IMR-90 (cell line): ENCODE data around the gene APCDD1.

Experiments
- BHLHE40 ChIP-seq: fragments of 150-350 bp; IDR thresholded peaks from 2 replicates; pipeline ENCODE4 v1.6.1; 2016; ENCODE audit warnings: mild to moderate bottlenecking, low read depth, low read length
- CEBPB ChIP-seq: IDR thresholded peaks from 2 replicates; pipeline ENCODE4 v1.6.1; 2012; ENCODE audit warnings: low read depth, low read length, improper control_type of control experiment
- CTCF ChIP-seq: conservative IDR thresholded peaks from 2 replicates; pipeline ENCODE4 v1.5.1; 2012; ENCODE audit warnings: mild to moderate bottlenecking, low read depth, low read length, improper control_type of control experiment
- ELK1 ChIP-seq: fragments of 150-350 bp; IDR thresholded peaks from 2 replicates; pipeline ENCODE4 v1.6.1; 2016; ENCODE audit warnings: low read depth, mild to moderate bottlenecking, low read length, moderate library complexity, borderline replicate concordance
- MAZ ChIP-seq: IDR thresholded peaks from 2 replicates; pipeline ENCODE4 v1.6.1; 2012; ENCODE audit warnings: low read depth, mild to moderate bottlenecking, low read length, improper control_type of control experiment, moderate library complexity, borderline replicate concordance
- MXI1 ChIP-seq: IDR thresholded peaks from 2 replicates; pipeline ENCODE4 v1.6.1; 2012; ENCODE audit warnings: low read depth, mild to moderate bottlenecking, low read length, moderate library complexity, borderline replicate concordance
- POLR2A ChIP-seq: IDR thresholded peaks from 2 replicates; pipeline ENCODE4 v1.6.1; 2012; ENCODE audit warnings: mild to moderate bottlenecking, low read depth, low read length
- RAD21 ChIP-seq: IDR thresholded peaks from 2 replicates; pipeline ENCODE4 v1.6.1; 2012; ENCODE audit warnings: low read length, improper control_type of control experiment
- RCOR1 ChIP-seq: IDR thresholded peaks from 2 replicates; pipeline ENCODE4 v1.6.1; 2012; ENCODE audit warnings: mild to moderate bottlenecking, low read length, improper control_type of control experiment; ENCODE audit not compliant: insufficient replicate concordance
- RFX5 ChIP-seq: IDR thresholded peaks from 2 replicates; pipeline ENCODE4 v1.8.0; 2012; ENCODE audit warnings: low read depth, mild to moderate bottlenecking, low read length, moderate library complexity
- SMC3 ChIP-seq: fragments of 150-350 bp; IDR thresholded peaks from 2 replicates; pipeline ENCODE4 v1.6.1; 2016; ENCODE audit warnings: low read depth, mild to moderate bottlenecking, antibody characterized with exemption, low read length, moderate library complexity
- USF2 ChIP-seq: fragments of 150-350 bp; IDR thresholded peaks from 2 replicates; pipeline ENCODE4 v1.6.1; 2017; ENCODE audit warnings: mild to moderate bottlenecking, antibody characterized with exemption, low read length, low read depth

- TF ChIP-seq MXI1, result no peak
- no peak for TF ChIP-seq CTCF
- no peak for TF ChIP-seq RCOR1
- TF ChIP-seq ELK1, result no peak
- TF ChIP-seq POLR2A, result no peak
- no peak for TF ChIP-seq RAD21
- no peak for TF ChIP-seq USF2
- no peak for TF ChIP-seq SMC3
- TF ChIP-seq BHLHE40, result no peak
- TF ChIP-seq MAZ, result no peak
- TF ChIP-seq CEBPB, result no peak
- TF ChIP-seq RFX5, result no peak
These were observed 32.7 kb downstream of the APCDD1 start for GRCh38 chr18:10487154-10487553.
